Heart left ventricle (tissue), 16 donors: Measurements from ENCODE around the gene GRHL1. TPM values are rescaled to one million over a fixed set of nuclear protein-coding genes. Genes with fewer than 3 reads are reported as not detected.

ENCODE experiments used
- ATAC-seq, 4 donors: fragments of 200-7000 bp; cut with Tn5 transposase; one replicate each; pipeline ENCODE4 v1.9.1; 2020 to 2022; ENCODE audit warnings: moderate library complexity in 4 of 4, mild to moderate bottlenecking in 3 of 4, moderate number of reproducible peaks in 1 of 4
- DNase-seq, 5 donors: peaks; one replicate each; pipeline ENCODE4 v3.0.0-alpha.2; 2020
- H3K27ac ChIP-seq, 12 donors: fragments of 200-600 bp; sonication (generic) in 4 of 12; one replicate each; pipeline versions ENCODE4 v1.5.0 to v1.8.0; 2016 to 2022; ENCODE audit warnings: mild to moderate bottlenecking in 2 of 12
- H3K27me3 ChIP-seq, 9 donors: fragments of 200-600 bp; sonication (generic) in 2 of 9; one replicate each; pipeline versions ENCODE4 v1.5.1 to v1.8.0; 2016 to 2022; ENCODE audit warnings: mild to moderate bottlenecking in 3 of 9
- H3K36me3 ChIP-seq, 9 donors: fragments of 200-600 bp; sonication (generic) in 2 of 9; one replicate each; pipeline versions ENCODE4 v1.5.0 to v1.8.0; 2018 to 2022; ENCODE audit warnings: mild to moderate bottlenecking in 2 of 9
- H3K4me1 ChIP-seq, 12 donors: fragments of 200-600 bp; sonication (generic) in 4 of 12; one replicate each; pipeline versions ENCODE4 v1.5.0 to v1.8.0; 2016 to 2022; ENCODE audit warnings: mild to moderate bottlenecking in 3 of 12
- H3K4me3 ChIP-seq, 12 donors: fragments of 200-600 bp; sonication (generic) in 4 of 12; one replicate each; pipeline versions ENCODE4 v1.5.0 to v1.8.0; 2017 to 2022; ENCODE audit warnings: mild to moderate bottlenecking in 9 of 12, moderate library complexity in 4 of 12
- H3K9me3 ChIP-seq, 12 donors: fragments of 200-600 bp; sonication (generic) in 4 of 12; one replicate each; pipeline versions ENCODE4 v1.5.0 to v1.8.0; 2016 to 2022; ENCODE audit warnings: mild to moderate bottlenecking in 1 of 12
- POLR2A ChIP-seq, 2 donors: fragments of 450-650 bp; IDR thresholded peaks; one replicate each; pipeline ENCODE4 v1.6.1; 2017; ENCODE audit warnings: antibody characterized with exemption in 2 of 2, mild to moderate bottlenecking in 2 of 2, moderate library complexity in 2 of 2
- WGBS, 4 donors: extraction: QIAGEN DNeasy Blood & Tissue Kit in 2 of 4; methylation state at CpG; one replicate each; pipeline versions ENCODE4 v1.1.5 to v1.1.7; 2013 to 2018; 5-methylcytosine and 5-hydroxymethylcytosine counted together
- intact Hi-C, 10 donors: fragments of 100-400 bp; cut with DNase I; formaldehyde crosslinking; loops; one replicate each; pipeline versions ENCODE4 v1.11.1 to v1.14.2; 2022
- polyA plus RNA-seq, 2 donors: library from polyadenylated mRNA; stranded (reverse); fragments of 200-250 nt; gene quantifications; one replicate each; pipeline ENCODE4 v1.2.3, GENCODE V29; 2013
- total RNA-seq, 9 donors: library from RNA; depleted of rRNA in 2 of 9; stranded (reverse); fragments of >200 nt in 2 of 9; fragmentation: NEBNext Ultra II Directional in 3 of 9; extraction: Animal tissue kit (Norgen Biotek cat#: 25700) in 3 of 9; gene quantifications; one replicate each; pipeline versions ENCODE4 v1.1.0 to v1.2.4, GENCODE V29; 2016 to 2023
- TF ChIP-seq, protein P1 (sequence below), 12 donors: fragments of 200-600 bp; sonication (generic) in 4 of 12; IDR thresholded peaks; one replicate each; pipeline versions ENCODE4 v1.5.0 to v1.8.0; 2018 to 2022; ENCODE audit warnings: antibody characterized with exemption in 12 of 12, mild to moderate bottlenecking in 5 of 12
- donor health status: ischemic (EF 13 %, LVEDD 7.1; RV severe dilation, severe dysfunction).
- donor health status: healthy with polysubstance abuse.
- donor health status: DM: no; HTN: yes; CAD: no.
- donor health status: DM: no; HTN: no; CAD: no.
- donor health status: ischemic (EF 25% LVEDD 6.9; RV normal size, moderate dysfunction).
- donor health status: ischemic (EF 25% LVEDD 5.7; RV mildly dilated, moderate dysfunction).
- donor health status: healthy.
- donor health status: DM: yes; HTN: yes; CAD: no.
- donor health status: ischemic (EF 35%, LVEDD 5.7; RV mildly dilated, moderate dysfunction).
- donor health status: nonischemic (EF 11% LVEDD 7.7; RV severe dilation, severe dysfunction).
- donor health status: DM: yes; HTN: yes; CAD: no.
- donor health status: PGD.
- donor health status: ischemic (EF 29% LVEDD 5.4; RV normal size, mild dysfunction).
- donor health status: nonischemic (EF 23%, LVEDD 6.1; RV moderate dilation, normal function).

The GRHL1 gene
- total and polyA plus RNA-seq, 11 donors = 0.50 to 2.8 (median 1.0) TPM

DNA sequence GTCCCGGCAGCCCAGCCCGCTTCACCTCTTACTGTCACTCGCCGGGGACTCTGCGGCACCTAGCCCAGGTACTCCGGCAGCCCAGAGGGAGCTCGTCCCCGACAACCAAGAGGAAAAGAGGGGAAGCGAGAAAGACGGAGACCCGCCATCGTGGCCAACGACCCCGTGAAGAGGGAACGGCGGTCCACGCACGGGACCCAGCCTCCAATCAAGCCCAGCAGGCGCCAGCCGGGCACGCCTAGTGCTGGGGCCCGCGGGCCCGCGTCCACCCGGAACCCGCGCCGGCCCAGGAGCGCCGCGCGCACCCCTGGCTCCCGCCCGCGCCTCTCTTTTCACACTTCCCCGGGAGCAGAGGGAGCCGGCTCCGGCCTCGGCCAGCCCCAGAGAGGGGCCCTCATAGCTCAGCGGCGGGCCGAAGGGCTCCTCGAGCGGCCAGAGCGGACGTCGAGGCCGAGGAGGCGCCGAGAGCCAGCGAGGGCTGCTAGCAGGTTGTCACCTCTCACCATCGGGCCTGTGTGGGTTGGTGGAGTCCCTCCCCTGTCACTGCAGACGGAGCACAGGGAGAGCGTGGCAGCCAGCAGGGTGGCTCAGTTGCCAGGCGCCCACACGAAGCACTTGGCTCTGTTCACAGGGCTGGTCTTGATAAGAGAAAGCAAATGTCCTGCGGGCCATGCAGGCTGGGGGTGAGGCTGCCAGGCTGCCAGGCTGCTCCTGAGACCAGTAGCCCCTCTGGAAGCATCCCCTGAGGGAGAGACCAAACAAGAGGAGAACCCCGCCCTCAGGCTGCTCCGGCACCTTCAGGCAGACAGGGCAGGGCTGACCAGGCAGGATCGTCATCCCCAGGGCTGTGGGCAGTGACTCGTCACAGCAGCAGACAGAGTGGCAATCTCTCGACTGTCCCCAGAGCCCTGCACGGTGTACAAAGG, 55.0 kb downstream of the GRHL1 start:
- H3K9me3 ChIP-seq = no peaks in the 10 kb centered on the region
- 40 to 69% (median 58%) methylated on average over 37 to 64 of the region's 64 CpGs for WGBS, 4 donors
- no peaks in the 10 kb centered on the region for H3K36me3 ChIP-seq
- intact Hi-C loops = loop anchor here in 2 of 10 donors (5.0 kb wide), 1 partner anchor 36 kb away; the partner anchor contains the start of gene KLF11 (in 2 of the 2)
- peaks cover 6 to 51% (median 36%) of the 10 kb centered on the region in 12 donors for H3K4me1 ChIP-seq
- peak overlapping the region in 10 of 12 donors; percentile 32 to 89 (median 67) for H3K27ac ChIP-seq
- peak overlapping the region in 2 of 12 donors; percentile 15 to 22 for H3K4me3 ChIP-seq
- TF ChIP-seq POLR2A (IDR thresholded peaks at IDR 0.05) = no peak
- TF ChIP-seq, protein P1, sequence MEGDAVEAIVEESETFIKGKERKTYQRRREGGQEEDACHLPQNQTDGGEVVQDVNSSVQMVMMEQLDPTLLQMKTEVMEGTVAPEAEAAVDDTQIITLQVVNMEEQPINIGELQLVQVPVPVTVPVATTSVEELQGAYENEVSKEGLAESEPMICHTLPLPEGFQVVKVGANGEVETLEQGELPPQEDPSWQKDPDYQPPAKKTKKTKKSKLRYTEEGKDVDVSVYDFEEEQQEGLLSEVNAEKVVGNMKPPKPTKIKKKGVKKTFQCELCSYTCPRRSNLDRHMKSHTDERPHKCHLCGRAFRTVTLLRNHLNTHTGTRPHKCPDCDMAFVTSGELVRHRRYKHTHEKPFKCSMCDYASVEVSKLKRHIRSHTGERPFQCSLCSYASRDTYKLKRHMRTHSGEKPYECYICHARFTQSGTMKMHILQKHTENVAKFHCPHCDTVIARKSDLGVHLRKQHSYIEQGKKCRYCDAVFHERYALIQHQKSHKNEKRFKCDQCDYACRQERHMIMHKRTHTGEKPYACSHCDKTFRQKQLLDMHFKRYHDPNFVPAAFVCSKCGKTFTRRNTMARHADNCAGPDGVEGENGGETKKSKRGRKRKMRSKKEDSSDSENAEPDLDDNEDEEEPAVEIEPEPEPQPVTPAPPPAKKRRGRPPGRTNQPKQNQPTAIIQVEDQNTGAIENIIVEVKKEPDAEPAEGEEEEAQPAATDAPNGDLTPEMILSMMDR (IDR thresholded peaks at IDR 0.05) = no peak
- no peaks in the 10 kb centered on the region for H3K27me3 ChIP-seq
- DNase-seq (peak in 4 of 5 donors; percentile 66 to 81 (median 74)), ATAC-seq (peak; percentile 66 to 86 (median 83))

DNA sequence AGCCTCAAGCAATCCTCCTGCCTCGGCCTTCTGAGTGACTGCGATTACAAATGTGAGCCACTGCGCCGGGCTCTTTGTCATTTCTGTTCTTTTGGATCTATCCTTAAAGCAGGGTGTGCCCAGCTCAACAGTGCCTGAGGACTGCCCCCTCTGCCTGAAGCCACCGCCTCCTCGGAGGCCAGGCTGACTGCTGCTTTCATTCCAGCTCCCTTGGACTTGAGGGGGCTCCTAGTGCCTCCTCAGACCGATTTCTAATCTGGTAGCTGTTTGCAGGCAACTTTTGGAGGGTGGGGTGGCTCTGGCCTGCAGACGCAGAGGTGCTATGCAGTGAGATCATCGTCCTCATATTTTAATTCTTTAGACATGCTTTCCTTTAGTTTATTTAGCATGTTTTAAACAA, 55.9 kb downstream of the GRHL1 start:
- 72 to 93% (median 83%) methylated on average over 9 of the region's 9 CpGs for WGBS, 4 donors
- H3K4me3 ChIP-seq = no peak overlapping the region
- DNase-seq = no peak
- no peaks in the 10 kb centered on the region for H3K9me3 ChIP-seq
- peaks cover 6 to 51% (median 34%) of the 10 kb centered on the region in 12 donors for H3K4me1 ChIP-seq
- TF ChIP-seq POLR2A (IDR thresholded peaks at IDR 0.05) = no peak
- TF ChIP-seq, protein P1 (IDR thresholded peaks at IDR 0.05) = no peak
- no peaks in the 10 kb centered on the region for H3K36me3 ChIP-seq
- H3K27me3 ChIP-seq = no peaks in the 10 kb centered on the region
- ATAC-seq = no peak
- intact Hi-C loops = loop anchor here in 2 of 10 donors (5.0 kb wide), 1 partner anchor 35 kb away; the partner anchor contains the start of gene KLF11 (in 2 of the 2)
- peak overlapping the region in 3 of 12 donors; percentile 78 to 89 (median 79) for H3K27ac ChIP-seq

DNA sequence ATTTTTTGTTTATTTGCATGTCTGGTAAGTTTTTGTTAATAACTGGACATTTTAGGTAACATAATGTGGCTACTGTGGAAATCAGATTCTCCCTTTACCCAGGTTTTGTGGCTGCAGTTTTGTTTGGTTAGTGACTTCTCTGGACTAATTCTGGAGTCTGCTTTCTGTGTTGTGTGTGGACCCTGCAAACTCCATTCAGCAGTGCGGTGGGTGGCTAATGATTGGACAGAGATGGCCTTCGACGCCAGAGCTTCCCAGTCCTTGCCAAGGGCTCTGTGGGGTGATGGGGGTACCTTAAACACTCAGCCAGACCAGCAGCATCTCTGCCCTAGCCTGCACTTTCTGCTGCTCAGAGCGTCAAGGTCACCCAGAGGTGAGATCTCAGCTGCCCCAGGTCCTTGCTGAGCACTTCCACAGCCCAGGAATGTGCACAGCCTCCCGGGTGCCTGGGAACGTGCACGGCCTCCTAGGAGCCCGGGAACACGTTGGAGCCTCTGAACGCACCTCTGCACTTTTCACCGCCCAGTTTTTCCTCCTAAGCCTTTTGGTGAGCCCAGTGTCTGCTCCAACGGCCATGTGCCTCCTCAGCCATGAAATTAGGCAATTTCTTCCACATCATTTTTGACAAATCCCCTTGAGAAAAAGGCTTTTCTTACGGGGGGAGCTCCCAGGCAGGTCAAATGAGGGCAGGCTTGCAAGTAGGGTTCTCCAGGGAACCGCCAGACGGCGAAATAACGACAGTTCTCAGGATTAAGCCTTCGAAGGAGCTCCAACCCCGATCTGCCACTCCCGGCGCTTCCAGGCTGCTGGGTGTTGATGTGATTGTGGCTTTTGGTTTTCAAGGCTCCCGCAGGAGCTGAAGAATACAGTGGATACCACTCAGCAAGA, 56.7 kb downstream of the GRHL1 start:
- no peak overlapping the region for H3K4me3 ChIP-seq
- intact Hi-C loops = loop anchor here in 2 of 10 donors (5.0 kb wide), 1 partner anchor 34 kb away; the partner anchor contains the start of gene KLF11 (in 2 of the 2)
- H3K9me3 ChIP-seq = no peaks in the 10 kb centered on the region
- TF ChIP-seq, protein P1 (IDR thresholded peaks at IDR 0.05) = peak in 3 of 12 donors; percentile 15 to 26 (median 23)
- TF ChIP-seq POLR2A (IDR thresholded peaks at IDR 0.05) = no peak
- H3K27ac ChIP-seq = peak overlapping the region in 8 of 12 donors; percentile 23 to 90 (median 78)
- H3K36me3 ChIP-seq = no peaks in the 10 kb centered on the region
- H3K4me1 ChIP-seq = peaks cover 6 to 51% (median 34%) of the 10 kb centered on the region in 12 donors
- ATAC-seq (peak in 1 of 4 donors; percentile 17), DNase-seq (peak in 2 of 5 donors; percentile 65 to 71)
- H3K27me3 ChIP-seq = no peaks in the 10 kb centered on the region
- 68 to 78% (median 71%) methylated on average over 21 to 22 of the region's 22 CpGs for WGBS, 4 donors
